Central memory CD4-positive, alpha-beta T cell (primary cell): Measurements from ENCODE around the gene BICDL1.

Experiments used
- DNase-seq: peaks from one replicate; pipeline ENCODE4 v3.0.0; 2022

BICDL1 gene

GRCh38 chr12:120131116-120131515, 142.1 kb downstream of the BICDL1 start:
- DNase-seq = no peak

- DNase-seq = no peak
These were observed 143.2 kb downstream of the BICDL1 start for GRCh38 chr12:120132054-120132836.

- DNase-seq = no peak
These were observed 143.9 kb downstream of the BICDL1 start for GRCh38 chr12:120132863-120133385.

- no peak for DNase-seq
These were observed 145.4 kb downstream of the BICDL1 start for GRCh38 chr12:120134307-120134980.

- DNase-seq = no peak
These were observed 147.2 kb downstream of the BICDL1 start for GRCh38 chr12:120136093-120136770.

GRCh38 chr12:120137833-120138232, 148.8 kb downstream of the BICDL1 start:
- no peak for DNase-seq

- DNase-seq = no peak
These were observed 149.3 kb downstream of the BICDL1 start for GRCh38 chr12:120138366-120138765.

- DNase-seq = no peak
These were observed 150.9 kb downstream of the BICDL1 start for GRCh38 chr12:120139958-120140357.

- DNase-seq = no peak
These were observed 151.6 kb downstream of the BICDL1 start for GRCh38 chr12:120140603-120141002.

GRCh38 chr12:120141336-120141735, 152.3 kb downstream of the BICDL1 start:
- no peak for DNase-seq

GRCh38 chr12:120142231-120142877, 153.3 kb downstream of the BICDL1 start:
- DNase-seq = no peak
